Measurements from ENCODE around the gene RCC1. TPM values are rescaled to one million over a fixed set of nuclear protein-coding genes. Genes with fewer than 3 reads are reported as not detected.
"Not testable (repeated sequence)": the region's sequence is repeated elsewhere in the genome, so short reads cannot be mapped to it uniquely, and the experiment has no call there.

The RCC1 gene
- total RNA-seq, 6 experiments from 2014 or later: 9.5 to 29.6 (median 18.0) TPM

DNA sequence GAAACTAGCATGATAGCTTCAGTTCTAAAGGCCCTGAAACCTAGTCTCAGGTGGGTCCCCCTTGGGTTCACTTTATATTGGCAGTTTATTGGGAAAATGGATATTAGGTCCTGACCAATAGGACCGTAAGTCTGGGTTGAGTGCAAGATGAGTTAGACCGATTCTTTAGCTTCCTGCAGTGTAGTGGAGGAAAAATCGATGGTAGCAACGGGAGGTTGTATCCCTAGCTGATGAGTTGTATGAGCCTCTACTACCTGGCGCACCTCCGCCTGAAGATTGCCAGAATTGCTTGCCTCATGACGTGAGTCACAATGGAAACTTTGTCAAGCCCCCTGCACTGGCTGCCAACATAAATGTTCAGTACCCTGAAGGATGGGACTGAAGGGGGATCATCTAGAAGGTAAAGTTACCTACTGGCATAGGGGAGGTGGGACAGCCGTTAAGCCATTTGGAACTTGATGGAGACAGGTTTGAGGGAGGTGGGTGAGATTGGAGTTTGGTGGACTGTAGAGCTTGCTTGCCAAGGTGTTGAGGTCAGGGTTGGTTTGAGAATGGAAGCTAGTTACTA lies 3.9 kb downstream of the RCC1 start:
- Histone ChIP-seq H3K27ac (peak overlapping the region in 1 of 3 donors; percentile 5), H3K4me1 (peaks cover 0 to 30% (median 11%) of the 10 kb centered on the region in 4 donors), H3K4me3 (no peak overlapping the region), H3K9me3 (no peaks in the 10 kb centered on the region), H3K36me3 (peaks cover 20 to 68% (median 37%) of the 10 kb centered on the region in 4 donors), H3K27me3 (no peaks in the 10 kb centered on the region)
- DNase-seq: no peak
- intact Hi-C loops (cut with DNase I): no loop called here
- ATAC-seq: no peak
- 61% methylated on average over 7 of the region's 8 CpGs for WGBS (ENCODE audit: insufficient coverage, low coverage, low lambda C conversion rate, missing lambda C conversion rate)
- TF ChIP-seq, protein P1, sequence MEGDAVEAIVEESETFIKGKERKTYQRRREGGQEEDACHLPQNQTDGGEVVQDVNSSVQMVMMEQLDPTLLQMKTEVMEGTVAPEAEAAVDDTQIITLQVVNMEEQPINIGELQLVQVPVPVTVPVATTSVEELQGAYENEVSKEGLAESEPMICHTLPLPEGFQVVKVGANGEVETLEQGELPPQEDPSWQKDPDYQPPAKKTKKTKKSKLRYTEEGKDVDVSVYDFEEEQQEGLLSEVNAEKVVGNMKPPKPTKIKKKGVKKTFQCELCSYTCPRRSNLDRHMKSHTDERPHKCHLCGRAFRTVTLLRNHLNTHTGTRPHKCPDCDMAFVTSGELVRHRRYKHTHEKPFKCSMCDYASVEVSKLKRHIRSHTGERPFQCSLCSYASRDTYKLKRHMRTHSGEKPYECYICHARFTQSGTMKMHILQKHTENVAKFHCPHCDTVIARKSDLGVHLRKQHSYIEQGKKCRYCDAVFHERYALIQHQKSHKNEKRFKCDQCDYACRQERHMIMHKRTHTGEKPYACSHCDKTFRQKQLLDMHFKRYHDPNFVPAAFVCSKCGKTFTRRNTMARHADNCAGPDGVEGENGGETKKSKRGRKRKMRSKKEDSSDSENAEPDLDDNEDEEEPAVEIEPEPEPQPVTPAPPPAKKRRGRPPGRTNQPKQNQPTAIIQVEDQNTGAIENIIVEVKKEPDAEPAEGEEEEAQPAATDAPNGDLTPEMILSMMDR (IDR thresholded peaks at IDR 0.05): no peak
- peak; percentile 46 for TF ChIP-seq POLR2A (IDR thresholded peaks at IDR 0.05)

DNA sequence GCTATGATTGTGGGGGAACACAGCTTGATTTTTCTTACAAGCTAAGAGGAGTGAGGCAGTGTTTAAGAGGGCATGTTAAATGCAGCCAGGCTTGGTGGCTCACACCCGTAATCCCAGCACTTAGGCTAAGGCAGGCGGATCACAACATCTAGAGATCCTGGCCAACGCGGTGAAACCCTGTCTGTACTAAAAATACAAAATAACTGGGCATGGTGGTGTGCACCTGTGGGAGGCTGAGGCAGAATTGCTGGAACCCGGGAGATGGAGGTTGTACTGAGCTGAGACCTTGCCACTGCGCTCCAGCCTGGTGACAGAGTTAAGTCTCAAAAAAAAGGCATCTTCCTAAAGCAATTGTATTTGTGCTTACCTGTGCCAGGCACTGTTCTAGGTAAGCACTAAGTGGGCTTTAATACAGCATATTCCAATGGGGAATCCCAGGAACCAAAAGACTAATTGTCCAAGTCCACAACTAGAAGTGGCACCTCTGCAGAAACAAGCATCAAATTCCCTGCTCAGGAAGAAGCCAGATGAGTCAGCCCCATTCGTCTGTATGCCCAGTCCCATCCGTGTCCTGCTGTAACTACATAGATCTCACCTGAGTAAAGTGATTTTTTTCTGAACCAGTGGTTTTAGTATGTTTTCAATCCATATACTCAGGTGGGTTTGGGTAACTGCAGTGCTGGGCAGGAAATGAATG lies 4.6 kb downstream of the RCC1 start:
- intact Hi-C loops (cut with DNase I): no loop called here
- Histone ChIP-seq H3K27ac (peak overlapping the region in 1 of 3 donors; percentile 5), H3K9me3 (no peaks in the 10 kb centered on the region), H3K27me3 (no peaks in the 10 kb centered on the region), H3K36me3 (peaks cover 20 to 74% (median 37%) of the 10 kb centered on the region in 4 donors), H3K4me3 (no peak overlapping the region), H3K4me1 (peaks cover 0 to 30% (median 11%) of the 10 kb centered on the region in 4 donors)
- WGBS (ENCODE audit: insufficient coverage, low coverage, low lambda C conversion rate, missing lambda C conversion rate): 52% methylated on average over 4 of the region's 8 CpGs
- ATAC-seq (no peak), DNase-seq (no peak)
- TF ChIP-seq, protein P1 (IDR thresholded peaks at IDR 0.05): no peak
- TF ChIP-seq POLR2A (IDR thresholded peaks at IDR 0.05): no peak

DNA sequence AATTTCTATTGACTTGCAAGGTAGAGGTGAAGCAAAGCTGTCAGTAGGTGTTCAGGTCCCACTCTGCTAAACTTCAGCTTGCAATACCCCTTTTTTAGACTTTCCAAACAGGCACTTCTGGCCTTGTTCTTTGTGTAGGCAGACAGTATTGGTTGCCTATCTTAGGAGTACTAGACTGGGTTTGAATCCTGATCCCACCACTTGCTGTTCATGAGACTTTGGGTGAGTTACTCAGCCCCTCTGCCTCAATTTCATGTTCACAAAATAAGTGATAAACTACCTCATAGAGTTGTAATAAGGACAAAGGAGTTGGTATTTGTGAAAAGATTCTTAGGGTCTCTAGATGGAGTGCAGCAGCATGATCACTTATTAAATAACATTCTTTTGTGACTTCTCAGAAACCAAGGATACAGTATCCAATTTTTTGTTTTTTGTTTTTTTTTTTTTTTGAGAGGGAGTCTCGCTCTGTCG lies 5.2 kb downstream of the RCC1 start:
- no peak overlapping the region for H3K4me3 ChIP-seq
- peaks cover 20 to 74% (median 37%) of the 10 kb centered on the region in 4 donors for H3K36me3 ChIP-seq
- TF ChIP-seq POLR2A (IDR thresholded peaks at IDR 0.05): peak; percentile 20
- TF ChIP-seq, protein P1 (IDR thresholded peaks at IDR 0.05): no peak
- DNase-seq (no peak), ATAC-seq (no peak)
- no peaks in the 10 kb centered on the region for H3K27me3 ChIP-seq
- peaks cover 0 to 30% (median 11%) of the 10 kb centered on the region in 4 donors for H3K4me1 ChIP-seq
- 75% methylated on average over 2 of the region's 2 CpGs for WGBS (ENCODE audit: insufficient coverage, low coverage, low lambda C conversion rate, missing lambda C conversion rate)
- no peak overlapping the region for H3K27ac ChIP-seq
- intact Hi-C loops (cut with DNase I): no loop called here
- no peaks in the 10 kb centered on the region for H3K9me3 ChIP-seq

DNA sequence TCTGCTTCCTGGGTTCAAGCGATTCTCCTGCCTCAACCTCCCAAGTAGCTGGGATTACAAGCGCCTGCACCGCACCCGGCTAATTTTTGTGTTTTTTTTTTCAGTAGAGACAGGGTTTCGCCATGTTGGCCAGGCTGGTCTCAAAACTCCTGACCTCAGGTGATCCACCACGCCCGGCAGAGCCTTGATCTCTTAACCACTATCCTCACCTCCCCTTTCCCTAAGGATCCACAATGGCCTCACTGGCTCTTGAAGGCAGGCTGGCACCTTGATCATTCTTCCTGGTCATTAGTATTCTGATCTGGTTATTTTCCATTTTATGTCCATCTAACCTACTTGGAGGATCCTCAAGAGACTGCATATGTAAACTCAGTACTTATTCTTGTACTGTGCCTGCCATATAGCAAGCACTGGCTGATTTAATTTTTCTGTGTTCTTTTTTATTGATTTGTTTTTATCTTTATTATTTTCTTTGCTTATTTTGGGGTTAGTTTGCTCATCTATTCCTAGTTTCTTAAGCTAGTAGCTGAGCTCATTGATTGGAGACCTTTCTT lies 6.3 kb downstream of the RCC1 start:
- DNase-seq (no peak), ATAC-seq (no peak)
- intact Hi-C loops (cut with DNase I): no loop called here
- Histone ChIP-seq H3K9me3 (no peaks in the 10 kb centered on the region), H3K4me3 (no peak overlapping the region), H3K36me3 (peaks cover 20 to 74% (median 37%) of the 10 kb centered on the region in 4 donors), H3K27ac (no peak overlapping the region), H3K4me1 (peaks cover 0 to 29% (median 11%) of the 10 kb centered on the region in 4 donors), H3K27me3 (no peaks in the 10 kb centered on the region)
- whole genome bisulfite sequencing (ENCODE audit: insufficient coverage, low coverage, low lambda C conversion rate, missing lambda C conversion rate): 88% methylated on average over 6 of the region's 7 CpGs
- TF ChIP-seq POLR2A (IDR thresholded peaks at IDR 0.05): no peak

DNA sequence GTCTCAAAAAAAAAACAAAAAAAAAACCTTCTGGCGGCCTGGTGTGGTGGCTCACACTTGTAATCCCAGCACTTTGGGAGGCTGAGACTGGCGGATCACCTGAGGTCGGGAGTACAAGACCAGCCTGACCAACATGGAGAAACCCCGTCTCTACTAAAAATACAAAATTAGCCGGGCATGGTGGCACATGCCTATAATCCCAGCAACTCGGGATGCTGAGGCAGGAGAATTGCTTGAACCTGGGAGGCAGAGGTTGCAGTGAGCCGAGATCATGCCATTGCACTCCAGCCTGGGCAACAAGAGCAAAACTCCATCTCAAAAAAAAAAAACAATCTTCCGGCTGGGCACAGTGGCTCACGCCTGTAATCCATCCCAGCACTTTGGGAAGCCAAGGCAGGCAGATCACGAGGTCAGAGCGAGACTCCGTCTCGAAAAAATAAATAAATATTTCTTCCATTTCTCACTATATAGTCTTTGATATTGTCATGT lies 8.6 kb downstream of the RCC1 start:
- H3K27me3 ChIP-seq; H3K9me3 ChIP-seq; DNase-seq; H3K4me3 ChIP-seq; H3K27ac ChIP-seq; intact Hi-C loops (cut with DNase I); ATAC-seq: not testable (repeated sequence)
- 94% methylated on average over 9 of the region's 13 CpGs for WGBS (ENCODE audit: insufficient coverage, low coverage, low lambda C conversion rate, missing lambda C conversion rate)
- Histone ChIP-seq H3K36me3 (peaks cover 4 to 54% (median 25%) of the 10 kb centered on the region in 4 donors), H3K4me1 (peaks cover 0 to 11% (median 2%) of the 10 kb centered on the region in 4 donors)

Data from right lobe of liver (tissue), 6 donors.